HG02759 (cell line): Measurements from ENCODE around the gene ABCC6.
"Not testable (repeated sequence)": the region's sequence is repeated elsewhere in the genome, so short reads cannot be mapped to it uniquely, and the experiment has no call there.

Source experiments
- ATAC-seq: cut with Tn5 transposase; IDR thresholded peaks from one replicate; pipeline ENCODE4 v1.9.1; 2021; ENCODE audit warnings: mild to moderate bottlenecking, moderate library complexity; ENCODE audit not compliant: unreplicated experiment

Gene ABCC6

DNA sequence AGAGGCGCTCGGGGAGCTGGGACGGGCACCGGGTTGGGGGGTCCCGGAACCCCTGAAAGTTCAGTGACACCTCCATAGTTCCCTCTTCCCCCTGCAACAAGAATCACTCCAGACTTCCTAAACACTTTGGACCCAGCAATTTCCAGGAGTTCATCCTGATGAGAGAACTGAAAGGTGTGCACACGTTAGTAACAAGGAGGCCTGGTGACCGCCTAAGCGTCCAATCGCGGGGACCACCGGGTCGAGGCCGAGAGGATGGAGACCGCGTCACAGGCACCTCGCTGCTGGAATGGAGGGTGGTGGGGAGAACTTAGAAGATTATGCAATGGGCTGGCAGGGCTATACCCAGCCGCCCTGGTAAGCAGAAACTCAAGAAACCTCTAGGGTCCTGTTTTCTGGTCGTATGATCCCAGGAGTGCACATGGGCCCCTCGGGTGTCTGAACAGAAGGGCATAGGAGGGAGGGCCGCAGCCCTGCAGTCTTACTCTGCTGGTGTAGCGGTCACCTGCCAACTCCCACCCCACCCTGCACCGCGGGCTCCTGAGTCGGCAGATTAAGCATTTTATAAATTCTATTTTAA is 458 bp upstream of the ABCC6 start:
- not testable (repeated sequence) for ATAC-seq

GRCh38 chr16:16221382-16221781 is 1.9 kb downstream of the ABCC6 start:
- ATAC-seq: not testable (repeated sequence)

DNA sequence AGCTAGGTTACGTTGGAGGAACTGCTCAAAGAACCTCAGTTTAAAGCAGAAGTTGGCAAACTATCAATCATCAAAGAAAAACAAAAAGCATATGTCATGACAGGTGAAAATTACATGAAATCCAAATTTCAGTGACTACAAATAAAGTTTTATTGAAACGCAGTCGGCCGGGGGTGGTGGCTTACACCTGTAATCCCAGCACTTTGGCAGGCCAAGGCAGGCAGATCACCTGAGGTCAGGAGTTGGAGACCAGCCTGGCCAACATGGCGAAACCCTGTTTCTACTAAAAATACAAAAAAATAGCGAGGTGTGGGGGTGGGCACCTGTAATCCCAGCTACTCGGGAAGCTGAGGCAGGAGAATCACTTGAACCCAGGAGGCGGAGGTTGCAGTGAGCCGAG is 2.8 kb downstream of the ABCC6 start:
- ATAC-seq: not testable (repeated sequence)

DNA sequence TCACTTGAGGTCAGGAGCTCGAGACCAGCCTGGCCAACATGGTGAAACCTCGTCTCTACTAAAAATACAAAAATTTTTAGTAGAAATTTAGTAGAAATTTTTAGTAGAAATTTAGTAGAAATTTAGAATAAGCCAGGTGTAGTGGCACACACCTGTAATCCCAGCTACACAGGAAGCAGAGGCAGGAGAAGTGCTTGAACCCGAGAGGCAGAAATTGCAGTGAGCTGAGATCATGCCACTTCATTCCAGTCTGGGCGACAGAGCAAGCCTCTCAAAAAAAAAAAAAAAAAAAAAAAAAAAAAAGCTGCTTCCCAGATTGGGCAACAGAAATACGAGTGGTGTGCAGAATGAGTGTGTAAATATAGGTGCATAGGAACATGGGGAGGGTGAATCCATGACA is 4.5 kb downstream of the ABCC6 start:
- not testable (repeated sequence) for ATAC-seq

- ATAC-seq: not testable (repeated sequence)
Observed at GRCh38 chr16:16218349-16218748, 4.9 kb downstream of the ABCC6 start.

DNA sequence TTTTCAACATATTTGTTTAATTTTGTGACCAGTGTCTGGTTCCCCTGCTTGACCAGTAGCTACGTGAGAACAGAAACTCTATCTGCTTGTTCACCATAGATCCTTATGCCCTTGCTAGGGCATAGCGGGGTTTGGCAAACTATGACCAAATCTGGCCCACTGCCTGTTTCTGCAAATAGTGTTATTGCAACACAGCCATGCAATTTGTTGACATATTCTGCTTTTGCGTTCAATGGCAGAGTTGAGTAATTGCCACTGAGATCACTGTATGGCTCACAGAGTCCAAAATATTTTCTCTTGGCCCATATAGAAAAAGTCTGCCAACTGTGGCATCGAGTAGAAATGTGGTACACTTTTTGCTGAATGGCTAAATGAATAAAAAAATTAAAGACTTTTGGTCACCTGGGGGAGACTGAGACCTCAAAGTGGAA is 9.4 kb downstream of the ABCC6 start:
- ATAC-seq: not testable (repeated sequence)

DNA sequence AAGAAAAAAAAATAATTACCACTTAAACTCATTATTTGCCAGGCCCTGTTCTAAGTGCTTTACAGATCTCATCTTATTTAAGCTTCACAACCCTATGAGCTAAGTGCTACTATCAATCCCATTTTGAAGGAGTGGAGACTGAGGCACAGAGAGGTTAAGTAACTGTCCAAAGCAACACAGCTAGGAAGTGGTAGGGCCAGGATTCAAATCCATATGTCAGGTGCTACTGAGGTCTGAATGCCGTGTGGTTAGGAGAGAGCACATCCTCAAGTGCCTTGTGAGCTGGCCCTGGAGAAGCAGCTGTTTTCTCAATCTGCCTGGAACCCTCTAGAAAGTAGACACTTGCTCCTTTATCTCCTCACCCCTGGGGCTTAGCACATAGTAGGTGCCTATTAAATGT is 11.9 kb downstream of the ABCC6 start:
- ATAC-seq: not testable (repeated sequence)

DNA sequence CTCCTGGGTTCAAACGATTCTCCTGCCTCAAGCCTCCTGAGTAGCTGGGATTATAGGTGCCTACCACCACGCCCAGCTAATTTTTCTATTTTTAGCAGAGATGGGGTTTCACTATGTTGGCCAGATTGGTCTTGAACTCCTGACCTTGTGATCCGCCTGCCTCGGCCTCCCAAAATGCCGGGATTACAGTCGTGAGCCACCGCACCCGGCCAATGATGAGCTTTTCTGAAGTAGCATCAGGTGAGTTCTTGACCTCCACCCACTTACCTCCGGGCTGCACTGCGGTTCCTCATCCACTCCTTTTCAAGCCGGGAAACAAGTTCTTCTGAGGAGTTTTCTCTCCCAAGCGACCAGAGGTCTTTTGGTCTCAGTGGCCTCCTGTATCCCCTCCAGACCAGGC is 14.8 kb downstream of the ABCC6 start:
- not testable (repeated sequence) for ATAC-seq

- not testable (repeated sequence) for ATAC-seq
Observed at GRCh38 chr16:16207787-16208334, 15.4 kb downstream of the ABCC6 start.

DNA sequence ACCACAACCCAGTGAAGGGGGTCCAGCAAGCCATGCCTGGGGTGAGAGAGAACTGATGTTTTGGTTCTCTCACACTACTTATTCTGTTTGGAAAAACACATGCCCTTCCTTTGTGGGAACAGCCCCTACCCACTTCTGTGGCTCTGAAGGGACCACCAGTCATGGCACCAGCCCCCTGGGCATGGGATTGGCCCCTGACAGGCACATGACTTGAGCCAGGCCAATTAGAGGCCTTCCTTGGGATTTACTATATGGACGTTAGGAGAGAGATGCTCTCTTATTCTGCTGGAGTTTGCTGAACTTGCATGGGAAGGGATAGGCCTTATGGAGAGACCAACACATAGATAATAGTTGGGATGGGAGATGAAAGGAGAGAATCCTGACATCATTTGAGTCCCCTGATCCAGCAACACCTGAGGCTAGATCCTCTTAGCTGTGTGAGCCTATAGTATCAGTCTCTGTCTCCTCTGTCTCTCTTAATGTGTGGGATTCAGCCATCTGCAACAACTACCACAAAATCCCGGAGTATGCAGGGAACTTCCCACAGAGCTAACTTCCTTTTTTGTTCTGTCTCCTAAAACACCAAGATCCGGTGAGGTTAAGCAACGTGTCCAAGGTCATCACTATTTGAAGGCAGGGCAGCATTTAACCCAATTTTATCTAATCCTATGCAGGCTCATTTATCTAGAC is 16.1 kb downstream of the ABCC6 start:
- ATAC-seq: not testable (repeated sequence)

DNA sequence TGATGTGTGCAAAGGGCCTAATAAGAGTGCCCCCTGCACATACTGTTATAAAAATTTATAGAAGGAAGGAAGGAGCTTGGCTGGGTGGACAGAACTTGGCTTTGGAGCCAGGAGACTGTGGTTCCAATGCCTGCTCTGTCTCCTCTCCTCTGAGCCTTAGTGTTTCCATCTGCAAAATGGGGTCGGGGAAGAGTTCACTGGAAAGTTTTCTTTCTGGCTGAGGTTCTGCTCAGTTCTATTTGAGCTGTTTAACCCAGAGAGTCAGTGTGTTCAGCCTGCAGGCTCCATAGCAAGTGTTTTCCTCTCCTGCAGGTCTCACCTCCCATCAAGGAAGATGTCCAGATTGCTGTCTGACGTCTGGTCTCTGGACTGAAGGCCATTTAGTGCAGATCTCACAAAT is 17.4 kb downstream of the ABCC6 start:
- ATAC-seq: not testable (repeated sequence)

- ATAC-seq: not testable (repeated sequence)
Observed at GRCh38 chr16:16204552-16204951, 18.7 kb downstream of the ABCC6 start.

DNA sequence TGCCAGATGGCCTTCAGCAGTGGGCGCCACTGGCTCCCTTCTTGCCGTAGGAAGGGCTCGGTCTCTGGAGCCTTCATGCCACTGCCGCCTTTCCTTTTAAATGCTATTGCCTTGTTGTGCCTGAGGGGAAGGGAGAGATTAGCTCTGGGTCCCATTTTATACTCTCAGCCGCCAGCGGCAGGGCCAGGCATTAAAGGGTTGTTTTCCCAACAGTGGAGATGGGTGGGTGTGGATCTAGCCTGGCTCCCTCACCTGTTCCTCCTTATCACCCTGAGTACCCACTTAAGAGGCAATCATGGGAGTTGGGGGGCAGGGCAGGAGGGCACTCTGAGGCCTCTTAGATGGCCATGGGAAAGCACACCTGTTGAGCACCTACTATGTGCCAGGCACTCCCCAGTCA is 19.8 kb downstream of the ABCC6 start:
- ATAC-seq: not testable (repeated sequence)

- ATAC-seq: not testable (repeated sequence)
Observed at GRCh38 chr16:16202400-16203143, 20.7 kb downstream of the ABCC6 start.

DNA sequence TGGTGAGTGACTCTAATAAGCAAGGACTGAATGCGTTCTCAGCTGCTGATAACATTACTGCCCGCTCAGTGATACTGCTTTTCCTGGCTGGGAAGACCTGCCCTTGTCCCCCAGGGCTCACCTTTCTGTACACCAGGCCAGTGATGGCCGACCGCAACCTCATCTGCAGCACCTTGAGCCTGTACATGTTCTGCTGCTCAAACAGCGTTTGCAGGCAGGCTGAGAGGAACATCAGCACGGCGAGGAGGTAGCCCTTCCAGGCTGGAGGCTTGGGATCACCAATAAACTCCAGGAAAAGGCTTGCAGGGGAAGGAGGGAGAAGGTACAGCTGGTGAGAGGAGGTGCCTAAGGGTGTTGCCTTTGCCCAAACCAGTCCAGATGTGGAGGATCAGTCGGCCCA is 21.4 kb downstream of the ABCC6 start:
- ATAC-seq: not testable (repeated sequence)

GRCh38 chr16:16200391-16200790 is 22.9 kb downstream of the ABCC6 start:
- not testable (repeated sequence) for ATAC-seq

DNA sequence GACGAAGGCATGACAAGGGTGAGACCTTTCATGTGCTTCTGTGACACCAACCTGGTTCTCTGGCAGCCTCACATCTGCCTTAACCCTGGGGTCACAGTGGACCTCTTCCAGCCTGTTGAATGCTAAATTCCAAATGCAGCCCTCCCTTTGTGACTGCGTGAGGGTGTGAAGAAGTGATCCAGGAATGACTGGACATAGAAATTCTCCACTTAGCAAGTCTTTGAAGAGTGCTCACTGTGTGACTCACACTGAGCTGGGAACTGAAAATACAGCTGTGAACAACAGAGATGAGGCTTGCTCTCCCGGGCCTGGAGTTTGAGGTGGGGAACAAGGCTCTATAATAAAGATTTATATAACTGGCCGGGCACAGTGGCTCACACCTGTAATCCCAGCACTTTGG is 23.9 kb downstream of the ABCC6 start:
- not testable (repeated sequence) for ATAC-seq

GRCh38 chr16:16197966-16198365 is 25.3 kb downstream of the ABCC6 start:
- ATAC-seq: no peak

DNA sequence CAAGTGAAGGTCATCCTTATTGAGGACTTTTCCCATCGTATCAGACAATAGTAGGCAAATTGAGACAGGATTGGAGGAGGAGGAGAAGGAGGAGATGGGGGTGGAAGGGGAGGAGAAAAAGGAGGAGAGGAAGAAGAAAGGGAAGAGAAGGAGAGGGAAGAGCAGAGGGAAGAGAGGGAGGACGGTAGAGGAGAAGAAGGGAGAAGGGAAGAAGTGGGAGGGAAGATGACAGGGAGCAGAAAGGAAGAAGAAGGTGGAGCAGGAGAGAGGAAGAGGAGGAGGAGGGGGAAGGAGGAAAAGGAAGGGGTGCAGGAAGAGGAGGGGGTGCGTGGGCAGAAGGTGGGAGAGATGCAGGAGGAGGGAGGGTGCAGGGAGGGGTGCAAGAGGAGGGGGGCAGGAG is 26.0 kb downstream of the ABCC6 start:
- no peak for ATAC-seq

GRCh38 chr16:16196099-16196498 is 27.2 kb downstream of the ABCC6 start:
- ATAC-seq: no peak

GRCh38 chr16:16191493-16192167 is 31.7 kb downstream of the ABCC6 start:
- ATAC-seq: no peak
